Activated CD4-positive, CD25-positive, alpha-beta regulatory T cell treated with anti-CD3 and anti-CD28 coated beads, Interleukin-2, amount 50 U/mL, for 16 hours (primary cell): Measurements from ENCODE around the gene SDK1.

Experiments used
- DNase-seq: peaks from one replicate; pipeline ENCODE4 v3.0.0-alpha.2; 2020; ENCODE audit warnings: low read depth, low spot score

The SDK1 gene

GRCh38 chr7:3975371-3975770 is 674.3 kb downstream of the SDK1 start:
- DNase-seq = no peak

- DNase-seq = no peak
Measured at GRCh38 chr7:3977391-3977790, 676.3 kb downstream of the SDK1 start.

DNA sequence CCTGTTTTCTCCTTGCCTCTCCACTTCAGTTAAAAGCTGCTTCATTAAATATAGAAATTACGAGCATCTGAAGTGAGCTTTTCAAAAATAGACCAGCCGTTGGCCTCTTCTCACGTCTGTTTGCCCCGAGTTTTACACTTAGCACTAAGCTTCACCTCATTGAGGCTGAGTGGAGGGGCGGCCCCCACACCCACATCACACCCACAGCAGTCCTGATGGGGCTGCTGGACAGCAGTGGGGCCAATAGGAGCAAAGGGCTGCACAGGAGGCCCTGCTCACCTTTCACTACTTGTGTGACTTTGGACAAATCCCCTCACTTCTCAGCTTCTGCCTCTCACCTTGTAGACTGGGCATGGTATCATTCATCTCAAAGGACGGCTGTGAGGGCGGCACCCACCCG is 677.8 kb downstream of the SDK1 start:
- DNase-seq = no peak

- DNase-seq = no peak
Measured at GRCh38 chr7:3979611-3980299, 678.7 kb downstream of the SDK1 start.

GRCh38 chr7:3980300-3980643 is 679.2 kb downstream of the SDK1 start:
- DNase-seq = no peak

DNA sequence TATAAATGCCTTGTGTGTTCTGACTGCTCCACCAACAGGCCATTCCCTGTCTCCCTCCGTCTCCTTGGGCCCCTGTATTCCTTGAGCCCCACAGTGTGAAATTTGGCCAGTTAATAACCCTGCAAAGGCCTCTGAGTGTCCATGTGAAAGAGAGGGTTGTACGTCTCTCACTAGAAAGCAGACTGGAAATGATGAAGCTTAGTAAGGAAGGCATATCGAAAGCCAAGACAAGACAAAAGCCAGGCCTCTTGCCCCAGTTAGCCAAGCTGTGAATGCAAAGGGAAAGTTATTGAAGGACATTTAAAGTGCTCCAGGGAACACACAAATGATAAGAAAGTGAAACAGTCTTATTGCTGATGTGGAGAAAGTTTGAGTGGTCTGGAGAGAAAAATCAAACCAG is 680.2 kb downstream of the SDK1 start:
- no peak for DNase-seq

DNA sequence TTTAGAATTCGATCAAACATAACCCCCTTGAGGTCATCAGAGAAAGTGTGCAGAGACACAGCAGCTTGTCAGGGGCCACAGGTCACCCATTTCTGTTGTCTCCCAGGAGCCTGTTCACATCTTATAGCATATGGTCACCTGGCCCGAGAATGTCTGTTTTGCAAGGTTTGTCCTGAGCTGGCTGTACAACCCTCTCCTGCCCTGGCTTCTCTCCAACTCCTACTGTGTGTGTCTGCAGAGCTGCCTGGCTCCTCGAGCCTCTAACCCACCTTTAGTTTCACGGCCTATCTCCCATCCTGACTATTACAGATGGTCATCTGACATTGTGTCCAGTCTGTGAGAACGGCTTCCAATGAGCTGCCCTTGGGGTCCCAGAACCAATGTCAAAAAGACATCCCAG is 683.4 kb downstream of the SDK1 start:
- DNase-seq = no peak

DNA sequence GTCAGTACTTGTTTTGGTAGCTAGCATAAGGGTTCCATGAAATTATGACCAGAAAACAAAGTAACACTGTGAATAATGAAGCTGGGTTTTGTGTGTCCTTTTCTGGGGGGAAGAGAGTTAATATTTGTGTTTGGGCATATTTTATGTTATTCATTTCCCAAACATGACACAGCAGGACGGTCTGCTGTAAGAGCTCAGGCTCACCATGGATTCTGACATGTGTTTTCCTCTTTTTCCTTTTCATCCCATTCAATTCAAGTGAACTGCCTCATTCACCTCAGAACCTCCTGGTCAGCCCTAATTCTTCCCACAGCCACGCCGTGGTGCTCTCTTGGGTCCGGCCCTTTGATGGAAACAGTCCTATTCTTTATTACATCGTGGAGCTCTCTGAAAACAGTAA is 685.9 kb downstream of the SDK1 start:
- DNase-seq = no peak

GRCh38 chr7:3987426-3987927 is 686.4 kb downstream of the SDK1 start:
- no peak for DNase-seq

- no peak for DNase-seq
Measured at GRCh38 chr7:3989723-3990122, 688.7 kb downstream of the SDK1 start.

- DNase-seq = no peak
Measured at GRCh38 chr7:3991731-3992231, 690.7 kb downstream of the SDK1 start.

DNA sequence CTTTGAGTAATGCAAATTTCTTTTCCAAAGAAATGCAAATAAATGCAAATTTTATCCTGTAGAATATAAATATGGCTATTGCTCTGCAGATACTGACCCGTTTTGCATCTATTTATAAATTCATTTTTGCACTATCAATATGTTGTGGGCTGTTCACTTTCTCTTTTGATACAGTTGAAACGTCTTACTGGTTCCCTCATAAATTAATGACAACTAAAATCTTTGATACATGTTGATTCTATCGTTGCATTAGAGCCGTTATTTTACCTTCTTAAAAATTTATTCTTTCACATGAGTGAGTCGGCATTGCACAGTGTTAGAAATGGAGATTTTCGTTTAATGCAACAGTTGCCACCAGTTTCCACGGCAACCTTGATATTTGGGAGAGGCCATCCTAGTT is 691.8 kb downstream of the SDK1 start:
- no peak for DNase-seq

- no peak for DNase-seq
Measured at GRCh38 chr7:3994764-3995163, 693.7 kb downstream of the SDK1 start.

- DNase-seq = no peak
Measured at GRCh38 chr7:3995187-3995586, 694.1 kb downstream of the SDK1 start.

- no peak for DNase-seq
Measured at GRCh38 chr7:3998060-3998459, 697.0 kb downstream of the SDK1 start.

DNA sequence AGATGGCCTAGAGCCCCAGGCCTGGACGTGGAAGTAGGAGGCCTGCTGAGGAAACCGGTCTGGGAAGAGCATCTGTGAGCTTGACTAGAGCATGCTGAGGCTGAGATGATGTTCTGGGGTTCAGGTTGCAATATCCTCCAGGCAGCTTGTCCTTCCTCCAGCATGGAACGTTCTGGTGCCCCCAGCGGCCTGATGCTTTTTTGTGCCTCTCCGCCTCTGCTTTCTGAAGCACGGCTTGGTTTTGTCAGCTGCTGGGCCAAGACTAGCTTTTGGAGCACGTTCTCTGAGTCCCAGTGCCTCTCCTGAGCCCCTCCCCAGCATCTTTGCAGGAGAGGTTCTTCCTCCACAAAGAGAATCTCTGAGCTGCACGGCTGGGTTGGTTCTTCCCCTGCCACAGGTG is 699.1 kb downstream of the SDK1 start:
- no peak for DNase-seq

- DNase-seq = no peak
Measured at GRCh38 chr7:4000934-4001333, 699.9 kb downstream of the SDK1 start.

DNA sequence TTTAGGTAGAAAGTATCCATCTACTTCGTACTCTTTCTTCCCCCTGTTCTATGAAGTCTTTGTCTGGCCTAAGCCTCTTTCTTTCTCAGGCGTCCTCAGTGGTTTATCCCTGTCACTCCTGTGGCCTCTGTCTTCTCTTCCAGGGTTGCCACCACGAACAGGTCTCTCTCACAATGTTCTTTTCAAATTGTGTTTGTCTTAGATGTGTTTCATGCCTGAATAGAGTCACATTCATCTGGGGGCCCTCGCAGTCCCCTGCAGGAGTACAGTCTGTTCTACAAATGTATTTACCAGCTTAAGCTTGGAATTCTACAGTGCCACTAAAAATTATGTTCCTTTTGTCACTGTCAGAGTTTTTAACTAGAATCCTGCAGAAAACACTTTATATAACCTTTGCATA is 700.7 kb downstream of the SDK1 start:
- DNase-seq = no peak

GRCh38 chr7:4003503-4003902 is 702.5 kb downstream of the SDK1 start:
- no peak for DNase-seq

- DNase-seq = no peak
Measured at GRCh38 chr7:4006687-4007086, 705.6 kb downstream of the SDK1 start.

- DNase-seq = no peak
Measured at GRCh38 chr7:4009211-4010060, 708.4 kb downstream of the SDK1 start.

GRCh38 chr7:4010061-4010605 is 709.1 kb downstream of the SDK1 start:
- no peak for DNase-seq
